Adrenal gland (tissue), 19 donors: Measurements from ENCODE around the gene AKR1C3. TPM values are rescaled to one million over a fixed set of nuclear protein-coding genes. Genes with fewer than 3 reads are reported as not detected.
"Not testable (repeated sequence)": the region's sequence is repeated elsewhere in the genome, so short reads cannot be mapped to it uniquely, and the experiment has no call there.

Source experiments
- DNase-seq, 7 donors: peaks; one replicate each; pipeline ENCODE4 v3.0.0-alpha.2; 2019 to 2020
- H3K27ac ChIP-seq, 5 donors: fragments of 200-600 bp; sonication (generic) in 4 of 5; 1 replicate in 3 of 5; 2 replicates in 2 of 5; pipeline versions ENCODE4 v1.5.1 to v1.8.0; 2016 to 2020; ENCODE audit warnings: mild to moderate bottlenecking in 1 of 5
- H3K27me3 ChIP-seq: fragments of 200-600 bp; 2 replicates; pipeline ENCODE4 v1.8.0; 2021
- H3K36me3 ChIP-seq, 2 donors: fragments of 200-600 bp; replicated peaks in 1 of 2; 1 replicate in 1 of 2; 2 replicates in 1 of 2; pipeline versions ENCODE4 v1.5.1 to v1.8.0; 2018 to 2022
- H3K4me1 ChIP-seq, 2 donors: fragments of 200-600 bp; replicated peaks in 1 of 2; 1 replicate in 1 of 2; 2 replicates in 1 of 2; pipeline versions ENCODE4 v1.5.1 to v1.8.0; 2018 to 2021
- H3K4me3 ChIP-seq, 4 donors: fragments of 200-600 bp; sonication (generic) in 3 of 4; one replicate each; pipeline ENCODE4 v1.5.1; 2016 to 2018
- H3K9me3 ChIP-seq, 3 donors: fragments of 200-600 bp; sonication (generic) in 1 of 3; replicated peaks in 1 of 3; 1 replicate in 2 of 3; 2 replicates in 1 of 3; pipeline versions ENCODE4 v1.5.1 to v1.8.0; 2016 to 2021
- CTCF ChIP-seq, 6 experiments: fragments of 450-650 bp in 4 of 6; fragments of 200-600 bp in 2 of 6; sonication (generic) in 1 of 6; IDR thresholded peaks; 1 replicate in 5 of 6; 2 replicates in 1 of 6; pipeline versions ENCODE4 v1.5.1 to v1.8.0; 2016 to 2021; ENCODE audit warnings: antibody characterized with exemption in 6 of 6, mild to moderate bottlenecking in 2 of 6, moderate library complexity in 1 of 6
- POLR2A ChIP-seq, 2 donors: fragments of 450-650 bp; IDR thresholded peaks; one replicate each; pipeline ENCODE4 v1.6.1; 2017; ENCODE audit warnings: antibody characterized with exemption in 2 of 2, mild to moderate bottlenecking in 2 of 2, moderate library complexity in 1 of 2
- WGBS, 4 donors: extraction: QIAGEN DNeasy Blood & Tissue Kit in 2 of 4; methylation state at CpG; one replicate each; pipeline versions ENCODE4 v1.1.5 to v1.1.7; 2013 to 2017; 5-methylcytosine and 5-hydroxymethylcytosine counted together
- intact Hi-C, 2 donors: fragments of 100-400 bp; cut with DNase I; formaldehyde crosslinking; loops; one replicate each; pipeline versions ENCODE4 v1.14.1 to v1.15.0; 2022 to 2023
- long read RNA-seq, 10 donors: library from polyadenylated mRNA in 3 of 10; unstranded in 2 of 10; stranded (forward) in 1 of 10; transcript quantifications; one replicate each; pipeline ENCODE4 v2.0.0 and lab custom pipeline, GENCODE V29; 2021 to 2026
- polyA plus RNA-seq, 3 donors: library from polyadenylated mRNA; stranded (reverse); fragments of 200-250 nt in 2 of 3; fragments of 350-450 nt in 1 of 3; fragmentation: Illumina TruSeq in 1 of 3; extraction: RNeasy Lipid Tissue Mini Kit (QIAGEN cat#74804) in 1 of 3; gene quantifications; one replicate each; pipeline ENCODE4 v1.2.3, GENCODE V29; 2013 to 2014
- total RNA-seq, 9 donors: library from RNA; depleted of rRNA in 4 of 9; stranded (reverse); fragments of >200 nt in 4 of 9; fragments of 120-200 nt in 1 of 9; fragmentation: NEBNext Ultra II Directional in 1 of 9; extraction: Animal tissue kit (Norgen Biotek cat#: 25700) in 1 of 9; gene quantifications; one replicate each; pipeline versions ENCODE4 v1.1.0 to v1.2.4, GENCODE V29; 2013 to 2023
- donor health status: healthy with polysubstance abuse.
- donor health status: Bipolar disorder and iron deficiency.
- donor health status: DM: yes; HTN: yes; CAD: no.
- donor health status: DM: no; HTN: no; CAD: no.
- donor health status: DM: no; HTN: no; CAD: no.
- donor health status: DM: yes; HTN: yes; CAD: no.

Gene AKR1C3
- total RNA-seq, result 10 to 100 TPM in 8 of 9 donors, under 1 TPM in 1; 0.67 to 74.8 (median 55.5) TPM
- 10 to 100 TPM; 22.8 to 36.8 (median 31.7) TPM for polyA plus RNA-seq
- long read RNA-seq, donor 1, result 0 reads
- long read RNA-seq, donor 2, result 0 reads
- long read RNA-seq, donor 3, partial matches to known transcripts, result 0 of 1 reads
- long read RNA-seq, donor 3, other reads (novel, unspliced or antisense), result 0 of 1 reads
- long read RNA-seq, donor 4, transcript AKR1C3-201 (9 exons, 1,807 nt), result major isoform, 148 of 154 reads
- long read RNA-seq, donor 4, partial matches to known transcripts, result 4 of 154 reads
- long read RNA-seq, donor 4, other reads (novel, unspliced or antisense), result 2 of 154 reads
- long read RNA-seq, donor 5, transcript AKR1C3-201 (9 exons, 1,807 nt), result major isoform, 58 of 64 reads
- long read RNA-seq, donor 5, partial matches to known transcripts, result 4 of 64 reads
- long read RNA-seq, donor 5, other reads (novel, unspliced or antisense), result 2 of 64 reads
- long read RNA-seq, donor 6, transcript AKR1C3-201 (9 exons, 1,807 nt), result major isoform, 61 of 66 reads
- long read RNA-seq, donor 6, partial matches to known transcripts, result 4 of 66 reads
- long read RNA-seq, donor 6, other reads (novel, unspliced or antisense), result 1 of 66 reads
- long read RNA-seq, donor 7, result 0 reads
- long read RNA-seq, donor 8, partial matches to known transcripts, result 0 of 1 reads
- long read RNA-seq, donor 8, other reads (novel, unspliced or antisense), result 0 of 1 reads
- long read RNA-seq, donor 9, result 0 reads
- long read RNA-seq, donor 10, result 0 reads

GRCh38 chr10:5094265-5095205, at the start of gene AKR1C3:
AKR1C3 (plus strand) TSS chr10:5094414; CDS start chr10:5094445, 31 bp downstream.
- peak within 1 kb of the TSS in 3 of 5 donors; percentile 55 to 63 (median 61) for H3K27ac ChIP-seq
- intact Hi-C loops, result loop anchor here (10.0 kb wide), 2 partner anchors 70 to 80 kb away; no protein-coding TSS in a partner anchor
- no peak for DNase-seq
- H3K4me3 ChIP-seq, result peak within 1 kb of the TSS; percentile 34 to 48 (median 37)
- TF ChIP-seq POLR2A (IDR thresholded peaks at IDR 0.05) (peak in 1 of 2 donors; percentile 31), CTCF (IDR thresholded peaks at IDR 0.05) (peak; percentile 38 to 93 (median 80))
- peaks cover 0 to 14% of the 10 kb centered on the region in 2 donors for H3K4me1 ChIP-seq
- no peaks in the 10 kb centered on the region for H3K27me3 ChIP-seq
- H3K36me3 ChIP-seq, result peaks cover 0 to 19% of the 10 kb centered on the region in 2 donors
- WGBS, 4 donors, result 14 to 20% (median 20%) methylated on average over 9 of the region's 9 CpGs
- peaks cover 0 to under 1% (median 0%) of the 10 kb centered on the region in 3 donors for H3K9me3 ChIP-seq

DNA sequence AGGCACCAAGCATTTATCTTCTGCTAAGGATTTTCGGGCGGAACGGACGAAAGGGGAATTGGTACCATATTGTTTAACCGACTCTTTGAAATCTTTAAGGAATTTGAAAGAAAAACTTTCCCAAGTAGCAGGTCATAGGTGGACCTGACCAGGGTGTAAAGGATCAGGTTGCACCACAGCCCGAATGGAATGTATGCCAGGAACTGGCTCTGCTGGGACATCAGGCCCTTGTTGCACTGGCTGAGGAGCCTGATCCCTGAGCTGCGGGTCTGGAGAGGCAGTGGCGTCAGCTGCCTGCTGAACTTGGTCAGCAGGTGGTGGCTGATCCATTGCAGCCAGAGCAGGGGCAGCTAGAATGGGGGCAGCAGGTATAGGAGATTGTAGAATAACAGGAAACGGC, 49.1 kb upstream of the AKR1C3 start:
- WGBS, 4 donors, result 84 to 94% (median 92%) methylated on average over 9 of the region's 9 CpGs
- Histone ChIP-seq H3K27me3 (no peaks in the 10 kb centered on the region), H3K36me3 (no peaks in the 10 kb centered on the region), H3K9me3 (peaks cover 0 to 4% (median 0%) of the 10 kb centered on the region in 3 donors), H3K4me1 (peaks cover 4 to 9% of the 10 kb centered on the region in 2 donors), H3K4me3 (no peak overlapping the region), H3K27ac (no peak overlapping the region)
- no peak for DNase-seq
- TF ChIP-seq POLR2A (IDR thresholded peaks at IDR 0.05) (no peak), CTCF (IDR thresholded peaks at IDR 0.05) (no peak)
- intact Hi-C loops, result no loop called here

- intact Hi-C loops, result no loop called here
- Histone ChIP-seq H3K36me3 (no peaks in the 10 kb centered on the region), H3K27ac (no peak overlapping the region), H3K9me3 (no peaks in the 10 kb centered on the region), H3K4me1 (peaks cover 0 to 4% of the 10 kb centered on the region in 2 donors), H3K4me3 (no peak overlapping the region), H3K27me3 (no peaks in the 10 kb centered on the region)
- TF ChIP-seq CTCF (IDR thresholded peaks at IDR 0.05) (no peak), POLR2A (IDR thresholded peaks at IDR 0.05) (no peak)
- 88 to 90% (median 89%) methylated on average over 6 of the region's 6 CpGs for WGBS, 4 donors
- DNase-seq, result no peak
Measured at GRCh38 chr10:5046410-5046809, 47.8 kb upstream of the AKR1C3 start.

GRCh38 chr10:5047055-5047454, 47.2 kb upstream of the AKR1C3 start:
- intact Hi-C loops, H3K4me3 ChIP-seq, H3K9me3 ChIP-seq, DNase-seq, H3K36me3 ChIP-seq, H3K27ac ChIP-seq, H3K4me1 ChIP-seq, H3K27me3 ChIP-seq: not testable (repeated sequence)
- WGBS, 4 donors, result 85 to 89% (median 86%) methylated on average over 5 of the region's 5 CpGs
